Caco-2 (cell line): Measurements from ENCODE around the gene TSHZ1. TPM values are rescaled to one million over a fixed set of nuclear protein-coding genes. Genes with fewer than 3 reads are reported as not detected.

ENCODE experiments used
- BruUV-seq: library from RNA; stranded (reverse); fragments of 400-500 nt; replicated peaks from 2 replicates; lab custom pipeline; 2021; lab: Mats Ljungman, UMichigan
- CTCF ChIA-PET: fragments of 300-600 bp; sonication (Branson Sonifier 250); formaldehyde crosslinking; loops from one replicate; lab custom pipeline; 2022; ENCODE audit warnings: antibody characterized with exemption; lab: Charles Lee
- POLR2A ChIA-PET: fragments of 300-600 bp; sonication (Branson Sonifier 250); formaldehyde crosslinking; loops from one replicate; lab custom pipeline; 2022; ENCODE audit warnings: antibody characterized with exemption; lab: Charles Lee
- DNase-seq, 2 experiments: peaks; one replicate each; pipeline versions ENCODE4 v3.0.0 to v3.0.0-alpha.2; 2020 to 2022
- H3K27me3 ChIP-seq: replicated peaks from 2 replicates; pipeline ENCODE4 v1.6.0; 2011; ENCODE audit warnings: low read length; ENCODE audit not compliant: control insufficient read depth, insufficient read depth
- H3K36me3 ChIP-seq: 2 replicates; pipeline ENCODE4 v1.5.1; 2011; ENCODE audit warnings: low read length; ENCODE audit not compliant: control insufficient read depth, insufficient read depth
- H3K4me1 ChIP-seq: fragments of 250-450 bp; sonication (Bioruptor Pico); 2 replicates; pipeline ENCODE4 v1.5.1; 2020; ENCODE audit warnings: mild to moderate bottlenecking
- H3K4me3 ChIP-seq: 2 replicates; pipeline ENCODE4 v1.5.1; 2011; ENCODE audit warnings: low read depth, mild to moderate bottlenecking, control low read depth, low read length
- H3K9me3 ChIP-seq: fragments of 250-450 bp; sonication (Bioruptor Pico); 2 replicates; pipeline ENCODE4 v1.5.1; 2020; ENCODE audit warnings: mild to moderate bottlenecking, moderate library complexity
- H3K27ac Mint-ChIP-seq: one replicate; pipeline ENCODE4 v1.8.0; 2022; ENCODE audit warnings: mixed read lengths; ENCODE audit not compliant: unreplicated experiment
- H3K27me3 Mint-ChIP-seq: one replicate; pipeline ENCODE4 v1.8.0; 2022; ENCODE audit warnings: mixed read lengths; ENCODE audit not compliant: insufficient read depth, unreplicated experiment
- H3K36me3 Mint-ChIP-seq: one replicate; pipeline ENCODE4 v1.8.0; 2022; ENCODE audit warnings: mild to moderate bottlenecking, mixed read lengths; ENCODE audit not compliant: insufficient read depth, unreplicated experiment
- H3K4me1 Mint-ChIP-seq: one replicate; pipeline ENCODE4 v1.8.0; 2022; ENCODE audit warnings: low read depth, mixed read lengths; ENCODE audit not compliant: unreplicated experiment
- H3K4me3 Mint-ChIP-seq: one replicate; pipeline ENCODE4 v1.8.0; 2022; ENCODE audit warnings: mild to moderate bottlenecking, moderate library complexity, mixed read lengths; ENCODE audit not compliant: unreplicated experiment
- H3K9me3 Mint-ChIP-seq: one replicate; pipeline ENCODE4 v1.8.0; 2022; ENCODE audit warnings: mixed read lengths; ENCODE audit not compliant: unreplicated experiment
- intact Hi-C: fragments of 100-400 bp; cut with micrococcal nuclease; formaldehyde crosslinking; loops from one replicate; pipeline ENCODE4 v1.10.0; 2022; ENCODE audit not compliant: unreplicated experiment
- total RNA-seq: library from RNA; stranded (reverse); gene quantifications from 2 replicates; pipeline ENCODE4 v1.2.3, GENCODE V29; 2022
- TF ChIP-seq, protein P1 (sequence below), 2 experiments: fragments of 200-600 bp in 1 of 2; IDR thresholded peaks; 1 replicate in 1 of 2; 2 replicates in 1 of 2; pipeline versions ENCODE4 v1.5.1 to v1.8.0; 2011 to 2022; ENCODE audit warnings: antibody characterized with exemption in 1 of 2, control low read depth in 1 of 2, inconsistent platforms in 1 of 2, low read depth in 1 of 2, low read length in 1 of 2, mild to moderate bottlenecking in 1 of 2, moderate library complexity in 1 of 2; ENCODE audit not compliant: insufficient read depth in 1 of 2, severe bottlenecking in 1 of 2, unreplicated experiment in 1 of 2

The TSHZ1 gene
- total RNA-seq, 1 experiment from 2014 or later: 4.4 TPM

DNA sequence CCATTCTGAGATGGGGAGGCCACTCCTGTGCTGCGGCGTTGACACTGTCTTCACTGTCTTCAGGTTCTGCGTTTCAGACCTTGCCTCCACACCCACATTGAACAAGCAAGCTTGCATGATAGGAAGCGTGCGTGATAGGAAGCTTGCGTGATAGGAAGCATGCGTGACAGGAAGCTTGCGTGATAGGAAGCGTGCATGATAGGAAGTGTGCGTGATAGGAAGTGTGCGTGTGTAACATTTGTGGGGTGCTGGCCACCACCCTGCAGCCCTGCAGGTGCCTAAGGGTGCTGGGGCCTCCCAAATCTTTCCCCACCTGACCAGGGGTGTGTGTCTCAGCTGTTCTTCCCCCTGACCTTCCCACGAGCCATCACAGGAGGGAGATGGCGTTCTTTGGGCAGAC lies 25.3 kb downstream of the TSHZ1 start:
- ChIA-PET CTCF (no interaction called here), POLR2A (no interaction called here)
- DNase-seq: no peak
- TF ChIP-seq, protein P1, sequence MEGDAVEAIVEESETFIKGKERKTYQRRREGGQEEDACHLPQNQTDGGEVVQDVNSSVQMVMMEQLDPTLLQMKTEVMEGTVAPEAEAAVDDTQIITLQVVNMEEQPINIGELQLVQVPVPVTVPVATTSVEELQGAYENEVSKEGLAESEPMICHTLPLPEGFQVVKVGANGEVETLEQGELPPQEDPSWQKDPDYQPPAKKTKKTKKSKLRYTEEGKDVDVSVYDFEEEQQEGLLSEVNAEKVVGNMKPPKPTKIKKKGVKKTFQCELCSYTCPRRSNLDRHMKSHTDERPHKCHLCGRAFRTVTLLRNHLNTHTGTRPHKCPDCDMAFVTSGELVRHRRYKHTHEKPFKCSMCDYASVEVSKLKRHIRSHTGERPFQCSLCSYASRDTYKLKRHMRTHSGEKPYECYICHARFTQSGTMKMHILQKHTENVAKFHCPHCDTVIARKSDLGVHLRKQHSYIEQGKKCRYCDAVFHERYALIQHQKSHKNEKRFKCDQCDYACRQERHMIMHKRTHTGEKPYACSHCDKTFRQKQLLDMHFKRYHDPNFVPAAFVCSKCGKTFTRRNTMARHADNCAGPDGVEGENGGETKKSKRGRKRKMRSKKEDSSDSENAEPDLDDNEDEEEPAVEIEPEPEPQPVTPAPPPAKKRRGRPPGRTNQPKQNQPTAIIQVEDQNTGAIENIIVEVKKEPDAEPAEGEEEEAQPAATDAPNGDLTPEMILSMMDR (IDR thresholded peaks at IDR 0.05; ENCODE audit: insufficient read depth in 1 of 2, low read depth in 1 of 2, low read length in 1 of 2, severe bottlenecking in 1 of 2, unreplicated experiment in 1 of 2): no peak
- H3K36me3 Mint-ChIP-seq: no peaks in the 10 kb centered on the region
- Histone ChIP-seq H3K9me3 (no peaks in the 10 kb centered on the region), H3K4me1 (no peaks in the 10 kb centered on the region), H3K36me3 (no peaks in the 10 kb centered on the region), H3K4me3 (no peak overlapping the region), H3K27me3 (no peaks in the 10 kb centered on the region)
- H3K4me1 Mint-ChIP-seq: no peaks in the 10 kb centered on the region
- H3K27ac Mint-ChIP-seq: no peak overlapping the region
- no peak overlapping the region for H3K4me3 Mint-ChIP-seq
- no peaks in the 10 kb centered on the region for H3K9me3 Mint-ChIP-seq
- BruUV-seq: no TSS peak
- no peaks in the 10 kb centered on the region for H3K27me3 Mint-ChIP-seq
- intact Hi-C loops: no loop called here

DNA sequence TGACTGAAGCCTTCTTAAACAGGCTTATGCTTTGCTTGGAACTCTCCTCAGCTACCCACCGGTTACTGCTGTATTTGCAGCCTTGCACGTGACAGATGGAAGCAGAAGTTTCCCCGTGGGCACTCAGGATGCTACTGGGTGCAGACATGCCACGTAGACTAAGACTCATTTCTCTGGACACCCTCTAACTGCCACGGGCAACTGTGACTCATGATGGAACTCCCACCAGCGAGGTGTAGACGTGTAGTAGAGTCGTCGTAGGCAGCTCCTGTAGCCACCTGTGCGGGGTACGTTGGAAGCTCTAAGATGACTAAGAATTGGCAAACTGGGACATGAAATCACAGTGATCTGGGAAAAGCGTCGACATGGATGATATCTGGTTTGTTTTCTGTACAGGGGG lies 27.5 kb downstream of the TSHZ1 start:
- CTCF ChIA-PET: no interaction called here
- H3K4me3 ChIP-seq: no peak overlapping the region
- H3K36me3 Mint-ChIP-seq: no peaks in the 10 kb centered on the region
- H3K27ac Mint-ChIP-seq: no peak overlapping the region
- no peak for DNase-seq
- H3K27me3 ChIP-seq: no peaks in the 10 kb centered on the region
- no peaks in the 10 kb centered on the region for H3K9me3 ChIP-seq
- no peak overlapping the region for H3K4me3 Mint-ChIP-seq
- H3K9me3 Mint-ChIP-seq: no peaks in the 10 kb centered on the region
- H3K27me3 Mint-ChIP-seq: no peaks in the 10 kb centered on the region
- intact Hi-C loops: no loop called here
- H3K36me3 ChIP-seq: no peaks in the 10 kb centered on the region
- BruUV-seq: no TSS peak
- no peaks in the 10 kb centered on the region for H3K4me1 ChIP-seq
- TF ChIP-seq, protein P1 (IDR thresholded peaks at IDR 0.05; ENCODE audit: insufficient read depth in 1 of 2, low read depth in 1 of 2, low read length in 1 of 2, severe bottlenecking in 1 of 2, unreplicated experiment in 1 of 2): no peak
- no peaks in the 10 kb centered on the region for H3K4me1 Mint-ChIP-seq
- POLR2A ChIA-PET: no interaction called here

DNA sequence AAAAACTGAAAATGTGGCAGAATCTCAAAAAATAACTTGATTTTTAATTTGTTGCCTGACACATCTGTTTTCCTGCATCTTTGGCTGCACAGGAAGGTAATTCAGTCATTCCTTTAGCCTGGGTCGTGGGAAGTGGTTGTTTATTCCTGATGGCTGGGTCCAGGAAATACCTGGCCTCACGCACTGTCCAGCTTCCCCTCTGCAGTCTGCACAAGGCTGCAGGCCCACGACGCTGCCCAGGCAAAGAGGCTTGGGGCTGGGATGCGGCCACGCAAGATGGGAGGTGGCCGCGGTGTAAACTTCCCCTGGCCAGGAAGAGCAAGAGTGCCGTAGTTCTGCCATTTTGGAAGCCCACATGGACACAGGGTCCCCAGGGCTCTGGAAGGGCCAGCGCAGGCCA lies 28.2 kb downstream of the TSHZ1 start:
- H3K9me3 Mint-ChIP-seq: no peaks in the 10 kb centered on the region

More for the DNA sequence above, 28.2 kb downstream of the TSHZ1 start:
- H3K36me3 ChIP-seq: no peaks in the 10 kb centered on the region
- DNase-seq: no peak
- no peak overlapping the region for H3K4me3 Mint-ChIP-seq
- intact Hi-C loops: no loop called here
- ChIA-PET CTCF (no interaction called here), POLR2A (no interaction called here)
- no TSS peak for BruUV-seq
- H3K4me3 ChIP-seq: no peak overlapping the region
- no peaks in the 10 kb centered on the region for H3K27me3 Mint-ChIP-seq
- H3K36me3 Mint-ChIP-seq: no peaks in the 10 kb centered on the region
- H3K27me3 ChIP-seq: no peaks in the 10 kb centered on the region
- H3K27ac Mint-ChIP-seq: no peak overlapping the region
- no peaks in the 10 kb centered on the region for H3K9me3 ChIP-seq
- H3K4me1 Mint-ChIP-seq: no peaks in the 10 kb centered on the region
- TF ChIP-seq, protein P1 (IDR thresholded peaks at IDR 0.05; ENCODE audit: insufficient read depth in 1 of 2, low read depth in 1 of 2, low read length in 1 of 2, severe bottlenecking in 1 of 2, unreplicated experiment in 1 of 2): no peak
- H3K4me1 ChIP-seq: no peaks in the 10 kb centered on the region
